HG02623 (cell line): ENCODE measurements around the gene OR10G3.

ENCODE experiments used
- ATAC-seq: cut with Tn5 transposase; IDR thresholded peaks from one replicate; pipeline ENCODE4 v1.9.1; 2021; ENCODE audit warnings: moderate library complexity; ENCODE audit not compliant: unreplicated experiment

Gene OR10G3

DNA sequence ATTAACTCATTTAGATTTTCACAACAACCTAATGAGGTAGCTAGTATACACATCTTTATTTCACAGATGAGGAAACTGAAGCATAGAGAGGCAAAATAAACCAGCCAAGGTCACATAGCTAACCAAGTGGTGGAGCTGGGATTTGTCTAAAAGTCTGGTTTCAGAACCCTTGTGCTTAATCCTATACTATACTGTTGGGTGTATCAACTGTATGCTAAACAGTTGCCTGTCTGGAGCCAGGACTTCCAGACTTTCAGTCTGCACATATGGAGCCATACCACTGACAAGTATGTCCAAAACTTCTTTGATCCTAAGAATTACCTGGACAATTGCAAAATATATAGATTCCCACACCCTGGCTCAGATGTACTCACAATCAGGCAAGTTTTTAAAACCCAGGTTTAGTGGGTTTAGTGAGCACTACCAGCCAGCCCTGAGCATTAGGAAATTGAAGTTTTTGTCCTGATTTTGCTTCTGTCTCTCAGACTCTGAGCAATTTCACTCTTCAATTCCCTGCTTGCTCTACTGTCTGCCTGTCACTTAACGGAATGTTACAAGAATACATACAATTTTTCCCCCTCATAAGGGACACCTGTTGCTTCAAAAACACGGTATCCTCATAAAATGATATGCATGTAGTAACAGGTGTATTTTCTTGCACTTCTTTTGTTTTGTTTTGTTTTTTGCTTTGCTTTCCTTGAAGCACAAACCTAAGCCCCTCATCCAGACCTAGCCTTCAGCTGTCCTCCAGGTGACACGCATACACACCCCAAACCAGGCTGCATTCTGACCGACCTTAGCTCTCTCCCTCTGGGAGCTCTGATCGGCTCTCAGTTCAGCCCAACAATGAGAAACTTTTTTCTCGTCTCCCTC lies 44.1 kb downstream of the OR10G3 start:
- no peak for ATAC-seq

DNA sequence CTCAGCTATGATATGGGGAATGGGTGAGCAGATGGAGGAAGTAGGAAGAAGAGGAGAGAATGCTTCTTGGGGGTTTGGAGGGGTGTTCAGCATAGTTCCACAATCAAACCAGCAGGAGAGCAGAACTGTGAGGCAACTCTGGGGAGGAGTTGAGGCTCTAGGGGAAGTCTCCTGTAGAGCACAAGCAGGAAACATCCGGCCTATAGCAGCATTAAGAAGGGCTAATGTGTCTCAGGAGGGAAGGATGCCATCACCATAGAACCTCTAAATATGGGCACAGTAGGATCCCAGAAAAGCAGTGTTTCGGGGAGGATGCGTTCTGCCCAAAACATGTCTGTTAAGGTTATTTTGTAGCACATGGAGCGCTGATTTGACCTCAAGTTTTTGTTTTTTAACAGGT lies 45.3 kb downstream of the OR10G3 start:
- ATAC-seq, result no peak

- no peak for ATAC-seq
Measured at GRCh38 chr14:21533294-21533693, 46.6 kb downstream of the OR10G3 start.

DNA sequence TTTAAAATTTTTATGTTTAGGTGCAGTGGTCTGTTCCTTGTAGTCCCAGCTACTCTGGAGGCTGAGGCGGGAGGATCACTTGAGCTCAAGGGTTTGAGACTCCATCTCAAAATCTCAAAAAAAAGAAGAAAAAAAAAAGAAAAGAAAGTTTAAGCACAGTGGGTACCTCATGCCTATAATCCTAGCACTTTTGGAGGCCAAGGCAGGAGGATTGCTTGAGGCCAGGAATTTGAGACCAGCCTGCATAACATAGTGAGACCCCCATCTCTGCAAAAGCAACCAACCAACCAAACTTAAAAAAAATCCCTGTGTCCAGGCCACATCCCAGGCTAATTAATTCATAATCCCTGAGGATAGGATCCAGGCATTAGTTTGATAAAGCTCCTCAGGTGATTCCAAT lies 50.4 kb downstream of the OR10G3 start:
- ATAC-seq, result no peak

DNA sequence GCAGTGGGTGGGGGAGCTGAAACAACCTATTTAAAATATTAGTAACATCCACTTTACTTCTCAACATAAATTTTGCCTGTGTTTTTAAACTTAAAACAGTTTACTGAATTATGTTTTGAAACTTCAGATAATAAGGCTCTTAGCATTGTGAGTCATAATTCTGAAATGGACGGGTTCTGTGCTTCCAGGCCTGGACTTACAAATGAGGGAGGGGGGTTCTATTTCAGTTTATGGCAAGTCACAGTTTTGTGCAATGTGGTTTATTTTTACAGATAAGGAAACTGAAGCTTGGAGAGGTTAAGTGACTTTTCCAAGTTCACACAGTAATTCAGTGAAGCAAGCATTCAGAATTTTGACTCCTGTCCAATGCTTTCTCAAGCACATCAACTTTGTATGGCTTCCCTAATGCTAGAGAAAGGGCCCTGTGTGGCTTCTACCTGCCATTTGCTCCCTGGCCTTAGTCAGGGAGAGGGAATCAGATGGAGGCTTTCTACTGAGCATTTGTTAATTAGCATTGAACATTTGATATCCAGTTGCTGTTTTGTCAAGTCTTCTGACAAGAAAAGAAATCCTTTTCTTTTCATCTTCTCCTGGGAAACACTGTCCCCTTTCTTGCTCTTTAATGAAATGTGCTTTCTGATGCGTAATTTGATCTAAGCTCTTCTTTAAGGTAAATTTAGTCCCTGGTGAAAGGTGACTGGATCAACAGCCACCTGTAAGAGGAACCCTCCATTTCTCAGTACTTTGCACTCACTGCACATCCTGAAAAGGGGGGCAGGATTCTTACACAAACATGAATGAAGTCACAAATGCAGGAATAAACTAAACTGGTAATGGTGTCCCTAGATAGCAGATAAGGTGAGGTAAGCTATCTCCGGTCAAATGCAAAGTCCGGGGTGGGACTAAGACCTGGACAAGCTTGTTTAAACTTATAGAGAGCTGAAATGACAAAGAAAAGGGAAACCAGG lies 51.2 kb downstream of the OR10G3 start:
- no peak for ATAC-seq

DNA sequence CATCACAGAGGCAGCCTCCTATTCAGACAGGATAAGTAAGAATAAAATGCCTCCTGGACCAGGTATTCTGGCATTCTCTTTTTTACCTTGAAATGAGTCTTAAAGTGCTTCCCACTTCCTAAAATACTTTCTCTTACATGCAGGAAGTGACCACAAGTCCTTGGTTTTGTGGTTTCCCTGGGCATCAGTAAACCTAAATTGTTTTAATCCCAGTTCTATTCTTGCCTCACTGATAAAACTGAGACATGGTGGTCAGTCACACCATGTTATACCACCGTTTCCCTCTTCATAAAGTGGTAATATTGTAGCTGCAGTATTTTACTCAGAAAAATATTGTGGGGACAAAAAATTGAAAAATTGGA lies 52.6 kb downstream of the OR10G3 start:
- no peak for ATAC-seq

DNA sequence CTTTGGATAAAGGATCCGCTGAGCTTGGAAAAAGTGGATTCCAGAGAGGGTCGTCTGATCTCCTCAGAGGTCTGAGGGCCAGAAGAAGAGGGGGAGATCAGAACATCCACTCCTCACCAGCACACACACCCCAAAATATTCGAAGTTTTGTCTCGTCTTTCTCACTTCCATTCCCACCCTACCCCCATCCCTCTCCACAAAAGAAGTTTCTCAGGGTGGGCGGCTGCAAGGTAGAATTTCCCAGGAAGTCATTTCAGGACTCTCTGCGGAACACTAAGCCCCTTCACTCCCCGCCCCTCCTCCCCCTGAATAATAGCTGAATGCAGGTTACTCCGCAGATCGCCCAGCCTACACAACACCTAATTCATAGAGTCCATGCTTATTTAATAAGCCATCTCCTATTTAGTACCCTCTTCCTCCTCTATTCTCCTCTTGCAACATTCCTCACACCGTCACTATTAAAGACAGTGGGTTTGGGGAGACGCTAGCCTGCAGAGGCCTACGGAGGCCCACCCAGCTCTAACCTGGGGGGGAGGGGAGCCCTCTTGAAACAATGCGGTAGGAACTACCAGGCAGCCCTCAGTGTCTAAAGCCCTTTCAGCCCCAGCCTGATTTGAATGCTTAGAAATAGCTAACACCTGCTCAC lies 53.1 kb downstream of the OR10G3 start:
- no peak for ATAC-seq

DNA sequence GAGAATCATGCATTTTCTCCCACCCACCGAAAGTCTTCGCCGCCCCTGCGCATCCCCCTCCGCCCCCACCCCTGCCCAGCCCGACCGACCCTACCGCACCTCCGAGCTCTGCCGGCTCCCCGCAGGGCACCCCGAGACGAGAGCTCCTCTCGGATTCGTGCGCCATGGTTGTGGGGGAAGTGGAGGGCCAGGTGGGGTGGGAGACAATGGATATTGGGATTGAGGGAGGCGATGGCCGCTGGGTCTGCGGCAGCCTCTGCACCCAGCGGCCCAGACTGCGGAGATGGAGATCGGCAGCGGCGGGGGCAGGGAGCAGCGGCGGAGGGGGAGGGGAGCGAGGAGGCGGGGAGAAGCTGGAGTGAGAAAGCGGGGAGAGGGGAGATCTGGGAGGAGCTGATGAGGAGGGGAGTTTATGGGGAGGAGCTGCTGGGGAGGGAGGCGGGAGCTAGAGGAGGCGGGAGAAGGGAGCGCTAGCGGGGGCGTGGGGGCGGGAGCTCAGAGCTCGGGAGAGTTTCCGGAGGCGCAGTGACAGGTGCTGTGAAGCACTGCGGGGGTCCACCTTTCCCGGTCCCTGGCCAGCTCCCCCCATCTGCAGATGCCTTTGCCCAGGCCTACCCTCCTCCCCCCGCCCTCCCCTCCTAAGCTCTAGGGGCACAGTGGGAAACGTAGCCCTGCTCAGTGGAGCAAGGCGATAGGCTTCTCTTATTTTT lies 53.8 kb downstream of the OR10G3 start, which contains the start of gene SALL2:
SALL2 (minus strand) TSS at position 385 of the 710 bp plus-strand sequence; CDS start at position 166, 219 bp downstream.
- peak; percentile 47 for ATAC-seq

GRCh38 chr14:21525571-21525961 lies 54.3 kb downstream of the OR10G3 start:
- no peak for ATAC-seq

GRCh38 chr14:21524575-21525490 lies 55.0 kb downstream of the OR10G3 start:
- ATAC-seq, result no peak

- no peak for ATAC-seq
Measured at GRCh38 chr14:21523203-21523602, 56.7 kb downstream of the OR10G3 start.

GRCh38 chr14:21521501-21521900 lies 58.4 kb downstream of the OR10G3 start:
- no peak for ATAC-seq

DNA sequence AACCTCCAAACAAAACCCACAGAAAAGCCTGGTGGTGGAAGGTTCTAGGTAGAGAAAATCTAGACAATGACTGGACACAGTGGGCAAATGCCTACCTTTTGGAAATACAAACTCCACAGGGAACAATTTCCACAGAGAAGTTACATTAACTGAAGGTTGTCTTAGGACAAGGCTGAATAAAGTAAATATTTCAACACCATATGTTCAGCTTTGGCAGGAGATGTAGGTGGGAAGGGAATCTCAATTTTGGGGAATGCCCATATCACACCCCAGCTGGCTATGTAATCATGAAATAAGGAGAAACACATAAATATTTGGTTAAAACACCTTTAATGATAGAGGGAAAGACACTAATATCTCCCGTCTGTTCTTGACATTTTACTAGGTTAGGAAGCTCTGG lies 59.1 kb downstream of the OR10G3 start:
- no peak for ATAC-seq

DNA sequence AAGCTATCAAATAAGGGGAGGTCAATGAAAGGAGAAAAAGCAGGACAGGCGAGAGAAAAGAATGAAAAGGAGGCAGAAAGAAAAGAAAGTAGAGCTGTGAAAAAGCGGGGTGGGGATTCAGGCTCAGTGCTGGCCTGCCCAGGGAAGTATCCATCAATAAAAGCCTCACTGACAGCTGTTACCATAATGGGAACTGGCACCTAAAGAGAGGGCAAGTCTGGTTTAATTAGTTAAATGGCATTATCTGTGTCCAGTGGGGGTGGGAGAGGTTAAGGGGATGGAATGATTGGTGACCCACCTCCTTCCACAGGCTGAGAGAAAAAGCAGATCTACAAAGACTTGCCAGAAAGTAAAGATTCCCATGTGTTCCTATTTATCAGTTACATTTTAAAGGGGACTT lies 61.2 kb downstream of the OR10G3 start:
- no peak for ATAC-seq
